DOHH2 (cell line): ENCODE data around the gene ZNF410.

Experiments used
- CTCF ChIP-seq: fragments of 200-600 bp; sonication (generic); IDR thresholded peaks from one replicate; pipeline ENCODE4 v1.5.1; 2014; ENCODE audit warnings: antibody characterized with exemption, mild to moderate bottlenecking, low read depth, low read length; ENCODE audit not compliant: poor library complexity, severe bottlenecking
- EZH2phosphoT487 ChIP-seq: fragments of 200-600 bp; sonication (generic); IDR thresholded peaks from 2 replicates; pipeline ENCODE4 v1.6.1; 2017; ENCODE audit warnings: borderline replicate concordance, mild to moderate bottlenecking, antibody characterized with exemption, low read length, moderate library complexity, mixed read lengths

GRCh38 chr14:73936548-73936947 lies 49.9 kb downstream of the ZNF410 start:
- TF ChIP-seq CTCF (no peak), EZH2phosphoT487 (no peak)
